Stimulated activated memory B cell treated with anti-CD40 and anti-IgM and Interleukin-4, amounts not matched to agents 10 μg/mL and 1 μg/mL and 100 μg/mL, for 72 hours (primary cell): ENCODE measurements around the gene ASGR2.
"Not testable (repeated sequence)": the region's sequence is repeated elsewhere in the genome, so short reads cannot be mapped to it uniquely, and the experiment has no call there.

ENCODE experiments used
- ATAC-seq: fragments of 150-1000 bp; cut with Tn5 transposase; 2 replicates; pipeline ENCODE4 v1.10.0; 2021
- H3K27ac Mint-ChIP-seq: one replicate; pipeline ENCODE4 v1.8.0; 2022; ENCODE audit warnings: mild to moderate bottlenecking, mixed read lengths
- H3K27me3 Mint-ChIP-seq: one replicate; pipeline ENCODE4 v1.8.0; 2022; ENCODE audit warnings: mixed read lengths
- H3K36me3 Mint-ChIP-seq: one replicate; pipeline ENCODE4 v1.8.0; 2022; ENCODE audit warnings: mixed read lengths
- H3K4me1 Mint-ChIP-seq: one replicate; pipeline ENCODE4 v1.8.0; 2022; ENCODE audit warnings: mixed read lengths
- H3K4me3 Mint-ChIP-seq: one replicate; pipeline ENCODE4 v1.8.0; 2022; ENCODE audit warnings: mild to moderate bottlenecking, moderate library complexity, mixed read lengths
- H3K9me3 Mint-ChIP-seq: one replicate; pipeline ENCODE4 v1.8.0; 2022; ENCODE audit warnings: mixed read lengths

The ASGR2 gene

GRCh38 chr17:7132511-7133094 is 18.0 kb upstream of the ASGR2 start:
- no peaks in the 10 kb centered on the region for H3K36me3 Mint-ChIP-seq

GRCh38 chr17:7131423-7131791 is 16.8 kb upstream of the ASGR2 start:
- Mint-ChIP-seq H3K27me3 (peaks cover 21% of the 10 kb centered on the region), H3K27ac (peak overlapping the region; percentile 66), H3K9me3 (no peaks in the 10 kb centered on the region), H3K36me3 (no peaks in the 10 kb centered on the region), H3K4me1 (peaks cover 39% of the 10 kb centered on the region), H3K4me3 (no peak overlapping the region)
- ATAC-seq, result no peak

More at GRCh38 chr17:7132511-7133094, 18.0 kb upstream of the ASGR2 start:
- Mint-ChIP-seq H3K9me3 (no peaks in the 10 kb centered on the region), H3K4me3 (peak overlapping the region; percentile 33), H3K27ac (peak overlapping the region; percentile 66), H3K4me1 (peaks cover 39% of the 10 kb centered on the region), H3K27me3 (peaks cover 20% of the 10 kb centered on the region)
- ATAC-seq, result peak; percentile 81

- Mint-ChIP-seq H3K4me1 (peaks cover 39% of the 10 kb centered on the region), H3K9me3 (no peaks in the 10 kb centered on the region), H3K27ac (peak overlapping the region; percentile 66), H3K4me3 (no peak overlapping the region), H3K27me3 (peaks cover 21% of the 10 kb centered on the region), H3K36me3 (no peaks in the 10 kb centered on the region)
- ATAC-seq, result no peak
Measured at GRCh38 chr17:7130621-7131422, 16.2 kb upstream of the ASGR2 start.

- Mint-ChIP-seq H3K4me1 (peaks cover 39% of the 10 kb centered on the region), H3K4me3 (no peak overlapping the region), H3K27ac (no peak overlapping the region), H3K27me3 (peaks cover 21% of the 10 kb centered on the region), H3K9me3 (no peaks in the 10 kb centered on the region), H3K36me3 (no peaks in the 10 kb centered on the region)
- no peak for ATAC-seq
Measured at GRCh38 chr17:7129311-7129710, 14.7 kb upstream of the ASGR2 start.

GRCh38 chr17:7128160-7128559 is 13.5 kb upstream of the ASGR2 start:
- Mint-ChIP-seq H3K27ac (no peak overlapping the region), H3K4me3 (no peak overlapping the region), H3K9me3 (no peaks in the 10 kb centered on the region), H3K27me3 (peaks cover 26% of the 10 kb centered on the region), H3K4me1 (peaks cover 33% of the 10 kb centered on the region), H3K36me3 (no peaks in the 10 kb centered on the region)
- no peak for ATAC-seq

GRCh38 chr17:7127501-7127900 is 12.9 kb upstream of the ASGR2 start:
- H3K36me3 Mint-ChIP-seq, ATAC-seq, H3K9me3 Mint-ChIP-seq, H3K27ac Mint-ChIP-seq, H3K4me3 Mint-ChIP-seq: not testable (repeated sequence)
- Mint-ChIP-seq H3K4me1 (peaks cover 26% of the 10 kb centered on the region), H3K27me3 (peaks cover 33% of the 10 kb centered on the region)

- H3K27ac Mint-ChIP-seq, ATAC-seq, H3K4me3 Mint-ChIP-seq, H3K36me3 Mint-ChIP-seq, H3K9me3 Mint-ChIP-seq: not testable (repeated sequence)
- peaks cover 18% of the 10 kb centered on the region for H3K4me1 Mint-ChIP-seq
- H3K27me3 Mint-ChIP-seq, result peaks cover 28% of the 10 kb centered on the region
Measured at GRCh38 chr17:7126386-7126785, 11.8 kb upstream of the ASGR2 start.

- ATAC-seq, result no peak
- H3K27me3 Mint-ChIP-seq, result peaks cover 36% of the 10 kb centered on the region
- no peaks in the 10 kb centered on the region for H3K36me3 Mint-ChIP-seq
- H3K9me3 Mint-ChIP-seq, result no peaks in the 10 kb centered on the region
- no peak overlapping the region for H3K4me3 Mint-ChIP-seq
- H3K4me1 Mint-ChIP-seq, result peaks cover 15% of the 10 kb centered on the region
- no peak overlapping the region for H3K27ac Mint-ChIP-seq
Measured at GRCh38 chr17:7124923-7125322, 10.3 kb upstream of the ASGR2 start.

GRCh38 chr17:7123844-7124243 is 9.2 kb upstream of the ASGR2 start:
- Mint-ChIP-seq H3K36me3 (no peaks in the 10 kb centered on the region), H3K4me1 (peaks cover 14% of the 10 kb centered on the region), H3K27me3 (peaks cover 46% of the 10 kb centered on the region), H3K4me3 (no peak overlapping the region), H3K9me3 (no peaks in the 10 kb centered on the region), H3K27ac (no peak overlapping the region)
- ATAC-seq, result no peak

- no peak overlapping the region for H3K4me3 Mint-ChIP-seq
- H3K36me3 Mint-ChIP-seq, result no peaks in the 10 kb centered on the region
- H3K9me3 Mint-ChIP-seq, result no peaks in the 10 kb centered on the region
- H3K4me1 Mint-ChIP-seq, result peaks cover 14% of the 10 kb centered on the region
- no peak overlapping the region for H3K27ac Mint-ChIP-seq
- H3K27me3 Mint-ChIP-seq, result peaks cover 47% of the 10 kb centered on the region
- no peak for ATAC-seq
Measured at GRCh38 chr17:7122381-7122780, 7.8 kb upstream of the ASGR2 start.

- H3K4me3 Mint-ChIP-seq, ATAC-seq, H3K36me3 Mint-ChIP-seq, H3K9me3 Mint-ChIP-seq: not testable (repeated sequence)
- H3K4me1 Mint-ChIP-seq, result peaks cover 14% of the 10 kb centered on the region
- H3K27me3 Mint-ChIP-seq, result peaks cover 44% of the 10 kb centered on the region
- peak overlapping the region; percentile 11 for H3K27ac Mint-ChIP-seq
Measured at GRCh38 chr17:7120635-7121034, 6.0 kb upstream of the ASGR2 start.

GRCh38 chr17:7120123-7120522 is 5.5 kb upstream of the ASGR2 start:
- Mint-ChIP-seq H3K9me3 (peaks cover 3% of the 10 kb centered on the region), H3K27ac (no peak overlapping the region), H3K36me3 (no peaks in the 10 kb centered on the region)

GRCh38 chr17:7119314-7119713 is 4.7 kb upstream of the ASGR2 start:
- H3K9me3 Mint-ChIP-seq, result peaks cover 3% of the 10 kb centered on the region
- H3K4me3 Mint-ChIP-seq, result no peak overlapping the region
- ATAC-seq, result no peak
- H3K27me3 Mint-ChIP-seq, result peaks cover 44% of the 10 kb centered on the region
- H3K27ac Mint-ChIP-seq, result peak overlapping the region; percentile 9
- peaks cover 14% of the 10 kb centered on the region for H3K4me1 Mint-ChIP-seq
- no peaks in the 10 kb centered on the region for H3K36me3 Mint-ChIP-seq

More at GRCh38 chr17:7120123-7120522, 5.5 kb upstream of the ASGR2 start:
- Mint-ChIP-seq H3K4me1 (peaks cover 14% of the 10 kb centered on the region), H3K4me3 (no peak overlapping the region), H3K27me3 (peaks cover 44% of the 10 kb centered on the region)
- no peak for ATAC-seq

- Mint-ChIP-seq H3K9me3 (peaks cover 3% of the 10 kb centered on the region), H3K27ac (no peak overlapping the region), H3K4me1 (peaks cover 2% of the 10 kb centered on the region)
Measured at GRCh38 chr17:7114875-7115614, 423 bp upstream of the ASGR2 start.

GRCh38 chr17:7113273-7114071 is 1.1 kb downstream of the ASGR2 start:
- Mint-ChIP-seq H3K27me3 (peaks cover 27% of the 10 kb centered on the region), H3K27ac (no peak overlapping the region), H3K9me3 (peaks cover 3% of the 10 kb centered on the region), H3K36me3 (no peaks in the 10 kb centered on the region), H3K4me3 (no peak overlapping the region), H3K4me1 (peaks cover 11% of the 10 kb centered on the region)
- no peak for ATAC-seq

More at GRCh38 chr17:7114875-7115614, 423 bp upstream of the ASGR2 start:
- Mint-ChIP-seq H3K36me3 (no peaks in the 10 kb centered on the region), H3K27me3 (peaks cover 27% of the 10 kb centered on the region), H3K4me3 (no peak overlapping the region)
- ATAC-seq, result no peak
